Measurements from ENCODE around the gene ARHGAP15. TPM values are rescaled to one million over a fixed set of nuclear protein-coding genes. Genes with fewer than 3 reads are reported as not detected.
A peak's percentile ranks its signal among the peaks of the same experiment; 100 is the strongest.

The ARHGAP15 gene
- total RNA-seq, 2 experiments from 2014 or later, result 167 TPM

GRCh38 chr2:143210446-143210819 lies 81.2 kb downstream of the ARHGAP15 start:
- H3K4me3 Mint-ChIP-seq, result no peak overlapping the region
- peaks cover 15% of the 10 kb centered on the region for H3K4me1 Mint-ChIP-seq
- CTCF ChIA-PET, result interaction anchor here (1.1 kb wide), 1 partner anchor 52 kb away, joined by 3 read pairs; no protein-coding TSS in a partner anchor
- no peaks in the 10 kb centered on the region for H3K27me3 Mint-ChIP-seq
- H3K27ac Mint-ChIP-seq, result no peak overlapping the region
- POLR2A ChIA-PET, result interaction anchor here (1.0 kb wide), 1 partner anchor 48 kb away, joined by 4 read pairs; no protein-coding TSS in a partner anchor
- no peaks in the 10 kb centered on the region for H3K9me3 Mint-ChIP-seq
- DNase-seq, result no peak
- H3K36me3 Mint-ChIP-seq (ENCODE audit: low read depth), result peaks cover 63% of the 10 kb centered on the region

GRCh38 chr2:143217512-143218115 lies 88.4 kb downstream of the ARHGAP15 start:
- CTCF ChIA-PET, result interaction anchor here (0.9 to 1.4 kb wide), 3 partner anchors 41 to 107 kb away, joined by 3 to 5 read pairs (median 3); no protein-coding TSS in a partner anchor
- peak overlapping the region; percentile 43 for H3K27ac Mint-ChIP-seq
- H3K36me3 Mint-ChIP-seq (ENCODE audit: low read depth), result peaks cover 52% of the 10 kb centered on the region
- DNase-seq, result no peak
- peaks cover 31% of the 10 kb centered on the region for H3K4me1 Mint-ChIP-seq
- H3K4me3 Mint-ChIP-seq, result no peak overlapping the region
- POLR2A ChIA-PET, result no interaction called here
- H3K9me3 Mint-ChIP-seq, result no peaks in the 10 kb centered on the region
- no peaks in the 10 kb centered on the region for H3K27me3 Mint-ChIP-seq

GRCh38 chr2:143218621-143219020 lies 89.4 kb downstream of the ARHGAP15 start:
- H3K4me3 Mint-ChIP-seq, result no peak overlapping the region
- CTCF ChIA-PET, result interaction anchor here (0.7 to 0.9 kb wide), 2 partner anchors 42 to 511 kb away, joined by 3 read pairs; no protein-coding TSS in a partner anchor

GRCh38 chr2:143219266-143219665 lies 90.0 kb downstream of the ARHGAP15 start:
- no peak for DNase-seq
- Mint-ChIP-seq H3K4me1 (peaks cover 44% of the 10 kb centered on the region), H3K4me3 (no peak overlapping the region), H3K27ac (no peak overlapping the region), H3K36me3 (ENCODE audit: low read depth) (peaks cover 57% of the 10 kb centered on the region), H3K9me3 (no peaks in the 10 kb centered on the region), H3K27me3 (no peaks in the 10 kb centered on the region)
- ChIA-PET CTCF (no interaction called here), POLR2A (interaction anchor here (1.0 kb wide), 1 partner anchor 39 kb away, joined by 3 read pairs; no protein-coding TSS in a partner anchor)

More at GRCh38 chr2:143218621-143219020, 89.4 kb downstream of the ARHGAP15 start:
- DNase-seq, result no peak
- H3K9me3 Mint-ChIP-seq, result no peaks in the 10 kb centered on the region
- no peak overlapping the region for H3K27ac Mint-ChIP-seq
- POLR2A ChIA-PET, result interaction anchor here (1.0 kb wide), 1 partner anchor 40 kb away, joined by 3 read pairs; no protein-coding TSS in a partner anchor
- H3K27me3 Mint-ChIP-seq, result no peaks in the 10 kb centered on the region
- H3K36me3 Mint-ChIP-seq (ENCODE audit: low read depth), result peaks cover 53% of the 10 kb centered on the region
- peaks cover 40% of the 10 kb centered on the region for H3K4me1 Mint-ChIP-seq

- CTCF ChIA-PET, result interaction anchor here (1.1 to 4.3 kb wide), 8 partner anchors 11 to 189 kb away, joined by 3 to 31 read pairs (median 3); no protein-coding TSS in a partner anchor
- no peak overlapping the region for H3K27ac Mint-ChIP-seq
- H3K36me3 Mint-ChIP-seq (ENCODE audit: low read depth), result peaks cover 52% of the 10 kb centered on the region
- no peaks in the 10 kb centered on the region for H3K9me3 Mint-ChIP-seq
- no peak overlapping the region for H3K4me3 Mint-ChIP-seq
- POLR2A ChIA-PET, result interaction anchor here (1.5 to 1.8 kb wide), 2 partner anchors 35 to 110 kb away, joined by 3 to 13 read pairs; no protein-coding TSS in a partner anchor
- no peak for DNase-seq
- H3K27me3 Mint-ChIP-seq, result no peaks in the 10 kb centered on the region
- peaks cover 48% of the 10 kb centered on the region for H3K4me1 Mint-ChIP-seq
These were observed 94.3 kb downstream of the ARHGAP15 start for GRCh38 chr2:143223556-143223955.

GRCh38 chr2:143225931-143226330 lies 96.7 kb downstream of the ARHGAP15 start:
- H3K27ac Mint-ChIP-seq, result no peak overlapping the region
- no peak overlapping the region for H3K4me3 Mint-ChIP-seq
- peaks cover 48% of the 10 kb centered on the region for H3K4me1 Mint-ChIP-seq
- no peaks in the 10 kb centered on the region for H3K9me3 Mint-ChIP-seq
- ChIA-PET CTCF (interaction anchor here (0.9 to 4.3 kb wide), 2 partner anchors 9 to 34 kb away, joined by 3 to 31 read pairs; no protein-coding TSS in a partner anchor), POLR2A (interaction anchor here (1.2 to 1.7 kb wide), 2 partner anchors 33 to 36 kb away, joined by 3 to 11 read pairs; no protein-coding TSS in a partner anchor)
- no peaks in the 10 kb centered on the region for H3K27me3 Mint-ChIP-seq
- peaks cover 67% of the 10 kb centered on the region for H3K36me3 Mint-ChIP-seq (ENCODE audit: low read depth)
- DNase-seq, result no peak

GRCh38 chr2:143226714-143227541 lies 97.7 kb downstream of the ARHGAP15 start:
- CTCF ChIA-PET, result interaction anchor here (0.9 to 4.3 kb wide), 2 partner anchors 13 to 33 kb away, joined by 3 to 31 read pairs; no protein-coding TSS in a partner anchor
- no peak overlapping the region for H3K27ac Mint-ChIP-seq
- H3K9me3 Mint-ChIP-seq, result peaks cover 6% of the 10 kb centered on the region
- H3K4me1 Mint-ChIP-seq, result peaks cover 44% of the 10 kb centered on the region
- DNase-seq, result no peak
- POLR2A ChIA-PET, result interaction anchor here (1.7 kb wide), 1 partner anchor 32 kb away, joined by 11 read pairs; no protein-coding TSS in a partner anchor
- no peak overlapping the region for H3K4me3 Mint-ChIP-seq
- peaks cover 66% of the 10 kb centered on the region for H3K36me3 Mint-ChIP-seq (ENCODE audit: low read depth)
- no peaks in the 10 kb centered on the region for H3K27me3 Mint-ChIP-seq

GRCh38 chr2:143229411-143229810 lies 100.2 kb downstream of the ARHGAP15 start:
- no peak overlapping the region for H3K4me3 Mint-ChIP-seq
- no peak overlapping the region for H3K27ac Mint-ChIP-seq
- ChIA-PET POLR2A (interaction anchor here (1.2 to 3.2 kb wide), 2 partner anchors 14 to 29 kb away, joined by 3 to 11 read pairs; no protein-coding TSS in a partner anchor), CTCF (interaction anchor here (1.0 to 2.1 kb wide), 3 partner anchors 30 to 119 kb away, joined by 4 to 8 read pairs (median 4); no protein-coding TSS in a partner anchor)
- peaks cover 71% of the 10 kb centered on the region for H3K36me3 Mint-ChIP-seq (ENCODE audit: low read depth)
- no peaks in the 10 kb centered on the region for H3K27me3 Mint-ChIP-seq
- DNase-seq, result no peak
- H3K9me3 Mint-ChIP-seq, result peaks cover 11% of the 10 kb centered on the region
- peaks cover 22% of the 10 kb centered on the region for H3K4me1 Mint-ChIP-seq

- no peak for DNase-seq
- peaks cover 71% of the 10 kb centered on the region for H3K36me3 Mint-ChIP-seq (ENCODE audit: low read depth)
- CTCF ChIA-PET, result interaction anchor here (2.1 kb wide), 1 partner anchor 29 kb away, joined by 8 read pairs; no protein-coding TSS in a partner anchor
- POLR2A ChIA-PET, result interaction anchor here (1.2 to 3.2 kb wide), 2 partner anchors 14 to 29 kb away, joined by 3 to 11 read pairs; no protein-coding TSS in a partner anchor
- no peak overlapping the region for H3K4me3 Mint-ChIP-seq
- H3K9me3 Mint-ChIP-seq, result peaks cover 12% of the 10 kb centered on the region
- H3K27ac Mint-ChIP-seq, result no peak overlapping the region
- H3K4me1 Mint-ChIP-seq, result peaks cover 17% of the 10 kb centered on the region
- no peaks in the 10 kb centered on the region for H3K27me3 Mint-ChIP-seq
These were observed 100.7 kb downstream of the ARHGAP15 start for GRCh38 chr2:143229952-143230351.

- H3K36me3 Mint-ChIP-seq (ENCODE audit: low read depth), result peaks cover 77% of the 10 kb centered on the region
- H3K27me3 Mint-ChIP-seq, result no peaks in the 10 kb centered on the region
- H3K4me3 Mint-ChIP-seq, result no peak overlapping the region
- H3K9me3 Mint-ChIP-seq, result peaks cover 13% of the 10 kb centered on the region
- ChIA-PET POLR2A (interaction anchor here (3.2 kb wide), 1 partner anchor 28 kb away, joined by 11 read pairs; no protein-coding TSS in a partner anchor), CTCF (interaction anchor here (1.0 to 2.1 kb wide), 2 partner anchors 28 kb away, joined by 4 to 8 read pairs; no protein-coding TSS in a partner anchor)
- no peak for DNase-seq
- no peak overlapping the region for H3K27ac Mint-ChIP-seq
- peaks cover 15% of the 10 kb centered on the region for H3K4me1 Mint-ChIP-seq
These were observed 101.5 kb downstream of the ARHGAP15 start for GRCh38 chr2:143230506-143231253.

- H3K27ac Mint-ChIP-seq, result no peak overlapping the region
- H3K9me3 Mint-ChIP-seq, result peaks cover 13% of the 10 kb centered on the region
- CTCF ChIA-PET, result interaction anchor here (1.0 kb wide), 1 partner anchor 27 kb away, joined by 4 read pairs; no protein-coding TSS in a partner anchor
- DNase-seq, result no peak
- peaks cover 10% of the 10 kb centered on the region for H3K4me1 Mint-ChIP-seq
- POLR2A ChIA-PET, result interaction anchor here (3.2 kb wide), 1 partner anchor 28 kb away, joined by 11 read pairs; no protein-coding TSS in a partner anchor
- H3K27me3 Mint-ChIP-seq, result no peaks in the 10 kb centered on the region
- peaks cover 76% of the 10 kb centered on the region for H3K36me3 Mint-ChIP-seq (ENCODE audit: low read depth)
- no peak overlapping the region for H3K4me3 Mint-ChIP-seq
These were observed 102.0 kb downstream of the ARHGAP15 start for GRCh38 chr2:143231254-143231645.
